Measurements from ENCODE around the gene C1QTNF9B. TPM values are rescaled to one million over a fixed set of nuclear protein-coding genes. Genes with fewer than 3 reads are reported as not detected.
"Not testable (repeated sequence)": the region's sequence is repeated elsewhere in the genome, so short reads cannot be mapped to it uniquely, and the experiment has no call there.

C1QTNF9B gene
- total RNA-seq, 1 donor from 2014 or later = not detected

GRCh38 chr13:23893791-23894190, 3.5 kb downstream of the C1QTNF9B start:
- DNase-seq = not testable (repeated sequence)

- DNase-seq = no peak
These were observed 7.4 kb downstream of the C1QTNF9B start for GRCh38 chr13:23889615-23890607.

GRCh38 chr13:23888658-23889614, 8.4 kb downstream of the C1QTNF9B start, which contains the start of gene MIPEP:
MIPEP (minus strand) TSS chr13:23889400; CDS start chr13:23889320, 80 bp downstream.
- DNase-seq = peak; percentile 95

GRCh38 chr13:23884361-23884760, 12.9 kb downstream of the C1QTNF9B start:
- not testable (repeated sequence) for DNase-seq

GRCh38 chr13:23883255-23883654, 14.0 kb downstream of the C1QTNF9B start:
- no peak for DNase-seq

- DNase-seq = not testable (repeated sequence)
These were observed 15.9 kb downstream of the C1QTNF9B start for GRCh38 chr13:23881402-23881800.

GRCh38 chr13:23880493-23881401, 16.6 kb downstream of the C1QTNF9B start:
- not testable (repeated sequence) for DNase-seq

GRCh38 chr13:23877286-23877685, 20.0 kb downstream of the C1QTNF9B start:
- no peak for DNase-seq

GRCh38 chr13:23876265-23876664, 21.0 kb downstream of the C1QTNF9B start:
- DNase-seq = no peak

- DNase-seq = no peak
These were observed 25.6 kb downstream of the C1QTNF9B start for GRCh38 chr13:23871616-23872220.

- no peak for DNase-seq
These were observed 26.8 kb downstream of the C1QTNF9B start for GRCh38 chr13:23870356-23871140.

- no peak for DNase-seq
These were observed 28.8 kb downstream of the C1QTNF9B start for GRCh38 chr13:23868521-23868920.

- DNase-seq = no peak
These were observed 30.2 kb downstream of the C1QTNF9B start for GRCh38 chr13:23867027-23867491.

GRCh38 chr13:23866420-23867026, 30.8 kb downstream of the C1QTNF9B start:
- no peak for DNase-seq

GRCh38 chr13:23865906-23866305, 31.4 kb downstream of the C1QTNF9B start:
- DNase-seq = no peak

- DNase-seq = no peak
These were observed 32.3 kb downstream of the C1QTNF9B start for GRCh38 chr13:23865026-23865425.

GRCh38 chr13:23861310-23861709, 36.0 kb downstream of the C1QTNF9B start:
- DNase-seq = no peak

- DNase-seq = no peak
These were observed 37.4 kb downstream of the C1QTNF9B start for GRCh38 chr13:23859904-23860303.

GRCh38 chr13:23859455-23859854, 37.8 kb downstream of the C1QTNF9B start:
- no peak for DNase-seq

- no peak for DNase-seq
These were observed 38.8 kb downstream of the C1QTNF9B start for GRCh38 chr13:23858546-23858945.
